ENCODE results near the gene ATF3.

DNA sequence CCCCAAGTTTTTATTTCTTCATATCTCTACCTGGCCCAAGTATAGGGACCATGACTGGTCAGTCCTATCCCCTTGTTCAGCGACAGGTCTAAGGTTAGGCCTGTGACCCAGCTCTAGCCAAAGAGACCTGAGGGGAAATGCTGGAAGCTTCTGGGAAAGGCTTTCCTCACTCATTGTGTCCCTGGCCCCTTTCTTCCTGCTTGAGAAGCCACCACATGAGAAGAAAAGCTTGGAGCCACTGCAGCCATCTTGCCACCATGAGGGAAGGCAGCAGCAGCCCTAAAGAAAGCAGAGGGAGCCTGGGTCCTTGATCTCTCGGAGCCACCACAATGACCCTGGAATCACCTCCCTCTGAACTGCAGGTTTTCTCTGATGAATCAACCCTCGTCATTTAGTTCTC, 43.4 kb downstream of the ATF3 start:
- TF ChIP-seq EZH2 (IDR thresholded peaks at IDR 0.05; ENCODE audit: low read depth) = no peak
- TF ChIP-seq, protein P1, sequence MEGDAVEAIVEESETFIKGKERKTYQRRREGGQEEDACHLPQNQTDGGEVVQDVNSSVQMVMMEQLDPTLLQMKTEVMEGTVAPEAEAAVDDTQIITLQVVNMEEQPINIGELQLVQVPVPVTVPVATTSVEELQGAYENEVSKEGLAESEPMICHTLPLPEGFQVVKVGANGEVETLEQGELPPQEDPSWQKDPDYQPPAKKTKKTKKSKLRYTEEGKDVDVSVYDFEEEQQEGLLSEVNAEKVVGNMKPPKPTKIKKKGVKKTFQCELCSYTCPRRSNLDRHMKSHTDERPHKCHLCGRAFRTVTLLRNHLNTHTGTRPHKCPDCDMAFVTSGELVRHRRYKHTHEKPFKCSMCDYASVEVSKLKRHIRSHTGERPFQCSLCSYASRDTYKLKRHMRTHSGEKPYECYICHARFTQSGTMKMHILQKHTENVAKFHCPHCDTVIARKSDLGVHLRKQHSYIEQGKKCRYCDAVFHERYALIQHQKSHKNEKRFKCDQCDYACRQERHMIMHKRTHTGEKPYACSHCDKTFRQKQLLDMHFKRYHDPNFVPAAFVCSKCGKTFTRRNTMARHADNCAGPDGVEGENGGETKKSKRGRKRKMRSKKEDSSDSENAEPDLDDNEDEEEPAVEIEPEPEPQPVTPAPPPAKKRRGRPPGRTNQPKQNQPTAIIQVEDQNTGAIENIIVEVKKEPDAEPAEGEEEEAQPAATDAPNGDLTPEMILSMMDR (conservative IDR thresholded peaks at IDR 0.05) = no peak
